Stomach (tissue), 4 donors: Measurements from ENCODE around the gene CYTIP.

Experiments used
- POLR2A ChIP-seq, 4 donors: fragments of 450-650 bp; IDR thresholded peaks; one replicate each; pipeline ENCODE4 v1.6.1; 2016; ENCODE audit warnings: antibody characterized with exemption in 4 of 4, control low read depth in 2 of 4, mild to moderate bottlenecking in 1 of 4, moderate library complexity in 1 of 4
- POLR2AphosphoS5 ChIP-seq, 3 donors: sonication (generic); formaldehyde crosslinking; IDR thresholded peaks; one replicate each; pipeline ENCODE4 v1.6.1; 2016; ENCODE audit warnings: antibody characterized with exemption in 3 of 3

DNA sequence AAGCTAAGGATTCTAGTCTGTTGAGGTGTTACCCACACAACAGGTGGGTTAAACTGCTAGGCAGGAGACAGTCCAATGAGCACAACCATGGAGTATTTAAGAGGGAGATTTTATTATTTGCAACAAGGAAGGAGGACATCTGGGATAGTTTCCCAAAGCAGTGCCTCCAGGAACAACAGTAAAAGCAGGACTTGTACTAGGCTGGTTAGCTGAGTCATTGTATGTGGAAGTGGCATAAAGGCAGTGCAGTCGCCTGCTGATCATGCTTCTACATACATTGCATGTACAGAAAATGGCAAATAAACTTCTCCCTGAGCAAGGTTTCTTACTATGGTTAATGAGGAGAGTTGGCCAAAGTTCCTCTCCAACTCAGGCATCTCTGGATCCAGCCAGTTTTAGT is 46.1 kb upstream of the CYTIP start:
- TF ChIP-seq POLR2AphosphoS5 (IDR thresholded peaks at IDR 0.05) (no peak), POLR2A (IDR thresholded peaks at IDR 0.05) (no peak)
